ENCODE data around the gene SPACA5.
"Not testable (repeated sequence)": the region's sequence is repeated elsewhere in the genome, so short reads cannot be mapped to it uniquely, and the experiment has no call there.

Gene SPACA5

DNA sequence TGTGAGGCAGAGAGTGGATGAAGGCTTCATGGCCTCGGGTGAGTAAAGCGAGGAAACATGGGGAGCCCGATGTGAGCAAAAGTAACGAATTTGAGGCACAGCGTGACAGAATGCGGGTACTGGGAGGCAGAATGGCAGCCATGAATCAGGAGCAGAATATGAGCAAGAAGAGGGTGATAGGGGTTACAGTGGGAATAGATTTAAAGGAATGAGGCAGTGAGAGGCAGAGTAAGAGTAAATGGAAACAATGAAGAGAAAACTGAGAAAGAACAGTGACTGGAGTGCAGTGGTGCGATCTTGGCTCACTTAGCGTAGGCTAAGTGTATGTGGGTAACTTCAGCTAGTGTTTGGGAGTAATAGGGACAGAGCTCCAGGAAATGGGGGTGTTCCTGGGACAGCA lies at the start of gene SPACA5:
Gene SPACA5 (plus strand): TSS at position 301 of the 400 bp plus-strand sequence. CDS start 815 bp downstream, outside the sequence.
- H3K9ac ChIP-seq (ENCODE audit: low read depth in 1 of 2, low read length in 2 of 2); H3K27me3 ChIP-seq (ENCODE audit: control insufficient read depth in 1 of 2, insufficient read depth in 2 of 2, low read length in 2 of 2); H3K4me1 ChIP-seq (ENCODE audit: control insufficient read depth in 1 of 2, insufficient read depth in 2 of 2, low read length in 2 of 2); H3K9me3 ChIP-seq (ENCODE audit: control insufficient read depth in 1 of 2, low read length in 2 of 2); H3K27ac ChIP-seq (ENCODE audit: low read depth, low read length); H3K36me3 ChIP-seq (ENCODE audit: control insufficient read depth in 1 of 2, insufficient read depth in 2 of 2, low read length in 2 of 2); H3K4me3 ChIP-seq (ENCODE audit: low read depth in 1 of 2, low read length in 2 of 2): not testable (repeated sequence)

DNA sequence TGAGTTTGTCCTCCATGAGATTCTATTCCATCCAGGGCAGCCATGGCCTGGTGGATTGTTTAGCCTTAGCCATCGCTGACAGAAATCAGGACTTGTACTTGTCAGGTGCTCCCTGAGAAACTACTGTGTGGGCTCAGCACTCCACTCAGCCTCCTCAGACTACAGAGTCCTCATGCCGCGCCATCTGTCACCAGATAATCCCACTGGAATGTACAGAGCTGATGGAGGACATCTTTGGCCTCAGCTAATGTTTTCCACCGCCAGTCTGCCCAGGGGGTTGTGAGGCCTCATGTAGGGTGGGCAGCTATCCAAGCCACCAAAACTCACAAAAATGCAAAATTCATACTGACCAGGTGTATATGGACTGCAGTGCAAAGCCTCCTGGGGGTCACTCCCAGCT lies 48.6 kb upstream of the SPACA5 start:
- H3K4me1 ChIP-seq (ENCODE audit: control insufficient read depth in 1 of 2, insufficient read depth in 2 of 2, low read length in 2 of 2); H3K27me3 ChIP-seq (ENCODE audit: control insufficient read depth in 1 of 2, insufficient read depth in 2 of 2, low read length in 2 of 2); H3K4me3 ChIP-seq (ENCODE audit: low read depth in 1 of 2, low read length in 2 of 2); H3K36me3 ChIP-seq (ENCODE audit: control insufficient read depth in 1 of 2, insufficient read depth in 2 of 2, low read length in 2 of 2); H3K9ac ChIP-seq (ENCODE audit: low read depth in 1 of 2, low read length in 2 of 2); H3K27ac ChIP-seq (ENCODE audit: low read depth, low read length); H3K9me3 ChIP-seq (ENCODE audit: control insufficient read depth in 1 of 2, low read length in 2 of 2): not testable (repeated sequence)

DNA sequence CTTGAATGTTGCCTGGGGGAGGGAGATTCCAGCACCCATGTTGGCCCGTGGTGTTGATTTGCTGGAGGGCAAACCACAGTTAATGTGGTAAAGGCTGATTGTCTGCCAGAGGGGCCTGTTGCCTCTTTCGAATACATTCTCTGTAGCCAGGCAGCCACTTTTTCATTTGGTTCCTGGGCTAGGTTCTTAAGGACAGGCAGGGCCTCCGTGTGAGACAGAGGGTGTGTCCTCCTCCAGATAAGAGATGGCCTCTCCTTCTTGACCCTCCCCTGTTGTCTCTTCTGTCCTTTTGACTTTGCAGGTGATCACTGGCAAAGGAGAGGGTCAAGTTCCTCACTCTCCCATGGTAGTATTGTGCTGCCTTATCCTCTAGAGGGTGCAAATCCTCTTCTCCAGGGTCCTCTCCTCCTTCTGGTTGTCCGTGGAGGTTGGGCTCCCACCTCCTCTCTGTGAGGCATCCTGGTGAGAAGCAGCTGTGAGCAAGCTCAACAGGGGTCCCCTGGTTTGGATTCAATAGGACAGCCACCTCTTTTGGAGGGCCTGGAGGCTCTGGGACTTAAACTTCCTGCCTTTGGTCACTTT lies 47.9 kb upstream of the SPACA5 start:
- Histone ChIP-seq H3K9ac (ENCODE audit: low read depth in 1 of 2, low read length in 2 of 2) (no peak overlapping the region), H3K4me3 (ENCODE audit: low read depth in 1 of 2, low read length in 2 of 2) (no peak overlapping the region), H3K4me1 (ENCODE audit: control insufficient read depth in 1 of 2, insufficient read depth in 2 of 2, low read length in 2 of 2) (no peaks in the 10 kb centered on the region), H3K36me3 (ENCODE audit: control insufficient read depth in 1 of 2, insufficient read depth in 2 of 2, low read length in 2 of 2) (no peaks in the 10 kb centered on the region), H3K27me3 (ENCODE audit: control insufficient read depth in 1 of 2, insufficient read depth in 2 of 2, low read length in 2 of 2) (no peaks in the 10 kb centered on the region), H3K27ac (ENCODE audit: low read depth, low read length) (no peak overlapping the region), H3K9me3 (ENCODE audit: control insufficient read depth in 1 of 2, low read length in 2 of 2) (no peaks in the 10 kb centered on the region)

DNA sequence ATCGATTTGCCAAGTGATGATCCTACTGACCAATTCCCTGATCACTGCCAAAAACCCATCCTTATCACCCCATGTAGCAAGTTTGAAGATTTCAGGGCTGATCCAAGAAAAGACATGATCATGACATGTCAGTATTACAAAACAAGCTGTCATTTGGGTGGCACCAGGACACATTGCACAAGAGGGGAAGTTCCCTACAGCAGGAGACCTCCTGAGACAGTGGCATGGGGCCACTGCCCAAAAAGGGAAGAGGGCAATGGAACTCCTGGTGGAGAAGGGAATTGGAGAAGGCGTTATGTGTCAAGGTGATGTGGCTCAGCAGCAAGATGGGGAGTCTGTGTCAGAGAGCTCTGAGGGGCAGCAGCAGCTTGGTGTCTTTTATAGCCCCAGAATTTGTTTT lies 46.4 kb upstream of the SPACA5 start:
- Histone ChIP-seq H3K27me3 (ENCODE audit: control insufficient read depth in 1 of 2, insufficient read depth in 2 of 2, low read length in 2 of 2) (no peaks in the 10 kb centered on the region), H3K4me3 (ENCODE audit: low read depth in 1 of 2, low read length in 2 of 2) (no peak overlapping the region), H3K9ac (ENCODE audit: low read depth in 1 of 2, low read length in 2 of 2) (no peak overlapping the region), H3K4me1 (ENCODE audit: control insufficient read depth in 1 of 2, insufficient read depth in 2 of 2, low read length in 2 of 2) (no peaks in the 10 kb centered on the region), H3K9me3 (ENCODE audit: control insufficient read depth in 1 of 2, low read length in 2 of 2) (no peaks in the 10 kb centered on the region), H3K27ac (ENCODE audit: low read depth, low read length) (no peak overlapping the region), H3K36me3 (ENCODE audit: control insufficient read depth in 1 of 2, insufficient read depth in 2 of 2, low read length in 2 of 2) (no peaks in the 10 kb centered on the region)

DNA sequence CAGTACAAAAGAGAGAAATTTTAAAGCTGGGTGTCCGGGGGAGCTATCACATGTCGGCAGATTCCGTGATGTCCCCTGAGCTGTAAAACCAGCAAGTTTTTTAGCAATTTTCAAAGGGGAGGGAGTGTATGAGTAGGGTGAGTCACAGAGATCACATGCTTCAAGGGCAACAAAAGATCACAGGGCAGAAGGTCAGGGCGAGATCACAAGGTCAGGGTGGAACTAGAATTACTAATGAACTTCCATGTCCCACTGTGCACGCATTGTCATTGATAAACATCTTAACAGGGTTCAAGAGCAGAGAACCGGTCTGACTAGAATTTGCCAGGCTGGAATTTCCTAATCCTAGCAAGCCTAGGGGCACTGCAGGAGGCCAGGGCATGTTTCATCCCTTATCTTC lies 45.0 kb upstream of the SPACA5 start:
- H3K9me3 ChIP-seq (ENCODE audit: control insufficient read depth in 1 of 2, low read length in 2 of 2); H3K27me3 ChIP-seq (ENCODE audit: control insufficient read depth in 1 of 2, insufficient read depth in 2 of 2, low read length in 2 of 2); H3K27ac ChIP-seq (ENCODE audit: low read depth, low read length); H3K9ac ChIP-seq (ENCODE audit: low read depth in 1 of 2, low read length in 2 of 2); H3K4me3 ChIP-seq (ENCODE audit: low read depth in 1 of 2, low read length in 2 of 2); H3K36me3 ChIP-seq (ENCODE audit: control insufficient read depth in 1 of 2, insufficient read depth in 2 of 2, low read length in 2 of 2); H3K4me1 ChIP-seq (ENCODE audit: control insufficient read depth in 1 of 2, insufficient read depth in 2 of 2, low read length in 2 of 2): not testable (repeated sequence)

DNA sequence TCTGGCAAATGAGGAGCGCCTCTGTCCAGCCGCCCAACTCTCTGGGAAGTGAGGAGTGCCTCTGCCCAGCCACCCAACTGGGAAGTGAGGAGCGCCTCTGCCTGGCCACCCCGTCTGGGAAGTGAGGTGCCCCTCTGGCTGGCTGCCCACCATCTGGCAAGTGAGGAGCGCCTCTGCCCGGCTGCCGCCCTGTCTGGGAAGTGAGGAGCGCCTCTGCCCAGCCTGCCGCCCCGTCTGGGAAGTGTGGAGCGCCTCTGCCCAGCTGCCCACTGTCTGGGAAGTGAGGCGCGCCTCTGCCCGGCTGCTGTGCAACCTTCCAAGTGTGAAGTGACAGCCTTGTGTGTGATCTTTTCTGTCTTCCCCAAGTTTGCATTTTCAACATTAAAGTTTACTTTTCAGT lies 41.3 kb upstream of the SPACA5 start:
- not testable (repeated sequence) for H3K27me3 ChIP-seq (ENCODE audit: control insufficient read depth in 1 of 2, insufficient read depth in 2 of 2, low read length in 2 of 2); H3K36me3 ChIP-seq (ENCODE audit: control insufficient read depth in 1 of 2, insufficient read depth in 2 of 2, low read length in 2 of 2); H3K9ac ChIP-seq (ENCODE audit: low read depth in 1 of 2, low read length in 2 of 2); H3K4me1 ChIP-seq (ENCODE audit: control insufficient read depth in 1 of 2, insufficient read depth in 2 of 2, low read length in 2 of 2); H3K9me3 ChIP-seq (ENCODE audit: control insufficient read depth in 1 of 2, low read length in 2 of 2); H3K27ac ChIP-seq (ENCODE audit: low read depth, low read length); H3K4me3 ChIP-seq (ENCODE audit: low read depth in 1 of 2, low read length in 2 of 2)

DNA sequence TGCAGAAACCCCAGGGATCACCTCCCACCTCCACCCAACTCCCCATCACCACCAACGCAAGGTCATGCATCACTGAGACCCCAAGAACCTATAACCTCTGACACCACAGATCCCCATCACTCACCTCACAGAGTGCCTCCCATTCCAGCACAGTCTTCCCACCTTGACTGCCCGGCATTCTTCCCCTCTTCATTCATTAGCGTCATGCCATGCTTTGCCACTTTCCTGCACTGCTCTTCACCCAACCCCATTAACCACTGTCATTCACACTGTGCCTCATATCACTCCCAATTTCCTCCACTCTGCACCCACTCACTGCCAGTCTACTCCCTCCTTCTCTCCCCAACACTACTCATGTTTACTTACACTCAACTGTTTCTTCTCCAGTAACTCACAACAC lies 33.6 kb upstream of the SPACA5 start:
- H3K27me3 ChIP-seq (ENCODE audit: control insufficient read depth in 1 of 2, insufficient read depth in 2 of 2, low read length in 2 of 2): no peaks in the 10 kb centered on the region
- peaks cover 33 to 51% of the 10 kb centered on the region in 2 donors for H3K9me3 ChIP-seq (ENCODE audit: control insufficient read depth in 1 of 2, low read length in 2 of 2)
- H3K27ac ChIP-seq (ENCODE audit: low read depth, low read length): no peak overlapping the region
- H3K36me3 ChIP-seq (ENCODE audit: control insufficient read depth in 1 of 2, insufficient read depth in 2 of 2, low read length in 2 of 2): peaks cover 14 to 17% of the 10 kb centered on the region in 2 donors
- no peak overlapping the region for H3K4me3 ChIP-seq (ENCODE audit: low read depth in 1 of 2, low read length in 2 of 2)
- H3K9ac ChIP-seq (ENCODE audit: low read depth in 1 of 2, low read length in 2 of 2): no peak overlapping the region
- H3K4me1 ChIP-seq (ENCODE audit: control insufficient read depth in 1 of 2, insufficient read depth in 2 of 2, low read length in 2 of 2): no peaks in the 10 kb centered on the region

DNA sequence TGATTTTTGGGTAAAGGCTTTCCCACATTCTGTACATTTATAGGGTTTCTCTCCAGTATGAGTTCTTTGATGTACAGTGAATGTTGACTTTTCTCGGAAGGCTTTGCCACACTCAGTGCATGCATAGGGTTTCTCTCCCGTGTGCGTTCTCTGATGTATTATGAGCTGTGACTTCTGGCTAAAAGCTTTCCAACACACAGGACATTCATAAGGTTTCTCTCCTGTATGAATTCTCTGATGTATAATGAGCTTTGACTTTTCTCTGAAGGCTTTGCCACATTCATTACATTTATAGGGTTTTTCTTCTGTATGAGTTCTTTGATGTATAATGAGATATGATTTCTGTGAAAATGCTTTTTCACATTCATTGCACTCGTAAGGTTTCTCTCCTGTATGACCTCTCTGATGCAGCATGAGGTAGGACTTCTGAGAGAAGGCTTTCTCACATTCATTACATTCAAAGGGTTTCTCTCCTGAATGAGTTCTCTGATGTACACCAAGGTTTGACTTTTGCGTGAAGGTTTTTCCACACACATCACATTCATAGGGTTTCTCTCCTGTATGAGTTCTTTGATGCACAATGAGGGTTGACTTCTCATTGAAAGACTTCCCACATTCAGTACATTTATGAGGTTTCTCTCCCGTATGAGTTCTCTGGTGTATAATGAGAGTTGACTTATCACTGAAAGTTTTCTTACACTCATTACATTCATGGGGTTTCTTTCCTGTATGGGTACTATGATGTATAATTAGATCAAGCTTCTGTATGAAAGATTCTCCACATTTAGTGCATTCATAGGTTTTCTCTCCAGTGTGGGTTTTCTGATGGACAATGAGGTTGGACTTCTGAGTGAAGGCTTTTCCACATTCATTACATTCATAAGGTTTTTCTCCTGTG lies 30.3 kb upstream of the SPACA5 start:
- Histone ChIP-seq H3K9ac (ENCODE audit: low read depth in 1 of 2, low read length in 2 of 2) (no peak overlapping the region), H3K36me3 (ENCODE audit: control insufficient read depth in 1 of 2, insufficient read depth in 2 of 2, low read length in 2 of 2) (peaks cover 24 to 40% of the 10 kb centered on the region in 2 donors), H3K27ac (ENCODE audit: low read depth, low read length) (no peak overlapping the region), H3K4me1 (ENCODE audit: control insufficient read depth in 1 of 2, insufficient read depth in 2 of 2, low read length in 2 of 2) (no peaks in the 10 kb centered on the region), H3K27me3 (ENCODE audit: control insufficient read depth in 1 of 2, insufficient read depth in 2 of 2, low read length in 2 of 2) (no peaks in the 10 kb centered on the region), H3K9me3 (ENCODE audit: control insufficient read depth in 1 of 2, low read length in 2 of 2) (peaks cover 33 to 57% of the 10 kb centered on the region in 2 donors), H3K4me3 (ENCODE audit: low read depth in 1 of 2, low read length in 2 of 2) (no peak overlapping the region)

DNA sequence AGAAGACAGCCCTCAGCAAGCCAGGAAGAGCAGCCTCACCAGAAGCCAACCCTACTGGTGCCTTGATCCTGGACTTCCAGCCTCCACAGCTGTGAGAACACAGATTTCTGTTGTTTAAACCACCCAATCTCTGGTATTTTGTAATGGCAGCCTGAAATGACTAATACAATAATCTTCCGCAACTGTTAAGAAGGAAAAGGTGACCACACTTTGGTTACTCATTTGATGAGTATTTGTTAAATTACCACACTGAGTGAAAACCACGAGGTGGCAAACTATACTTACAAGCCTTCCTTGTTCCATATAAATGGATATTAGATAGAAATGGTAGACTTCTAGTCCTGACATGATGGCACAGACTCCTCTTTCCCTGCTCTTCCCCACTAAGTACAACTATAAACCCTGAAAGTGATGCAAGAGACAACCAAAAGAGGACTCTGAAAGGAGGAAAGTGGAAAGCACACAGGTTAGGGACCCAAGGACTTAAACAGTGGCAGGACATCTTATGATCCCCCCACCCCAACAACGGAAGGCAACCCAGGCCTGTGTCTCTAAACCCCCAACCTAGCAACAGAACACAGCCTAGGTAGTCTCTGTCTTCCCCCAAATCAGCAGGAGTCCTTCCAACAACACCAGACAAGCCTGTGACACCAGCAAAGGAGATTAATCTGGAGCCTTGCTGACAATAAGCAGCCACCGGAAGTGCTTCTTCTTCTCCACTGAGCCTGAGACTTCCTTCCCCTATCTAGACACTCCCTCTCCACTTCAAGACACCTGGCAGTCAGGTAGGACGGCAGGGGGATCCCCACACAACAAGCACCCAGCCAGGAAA lies 15.3 kb upstream of the SPACA5 start:
- H3K36me3 ChIP-seq (ENCODE audit: control insufficient read depth in 1 of 2, insufficient read depth in 2 of 2, low read length in 2 of 2): peaks cover 11 to 25% of the 10 kb centered on the region in 2 donors
- H3K27me3 ChIP-seq (ENCODE audit: control insufficient read depth in 1 of 2, insufficient read depth in 2 of 2, low read length in 2 of 2): no peaks in the 10 kb centered on the region
- peaks cover 0 to 1% of the 10 kb centered on the region in 2 donors for H3K9me3 ChIP-seq (ENCODE audit: control insufficient read depth in 1 of 2, low read length in 2 of 2)
- no peaks in the 10 kb centered on the region for H3K4me1 ChIP-seq (ENCODE audit: control insufficient read depth in 1 of 2, insufficient read depth in 2 of 2, low read length in 2 of 2)
- H3K9ac ChIP-seq (ENCODE audit: low read depth in 1 of 2, low read length in 2 of 2): no peak overlapping the region
- no peak overlapping the region for H3K4me3 ChIP-seq (ENCODE audit: low read depth in 1 of 2, low read length in 2 of 2)
- H3K27ac ChIP-seq (ENCODE audit: low read depth, low read length): no peak overlapping the region

DNA sequence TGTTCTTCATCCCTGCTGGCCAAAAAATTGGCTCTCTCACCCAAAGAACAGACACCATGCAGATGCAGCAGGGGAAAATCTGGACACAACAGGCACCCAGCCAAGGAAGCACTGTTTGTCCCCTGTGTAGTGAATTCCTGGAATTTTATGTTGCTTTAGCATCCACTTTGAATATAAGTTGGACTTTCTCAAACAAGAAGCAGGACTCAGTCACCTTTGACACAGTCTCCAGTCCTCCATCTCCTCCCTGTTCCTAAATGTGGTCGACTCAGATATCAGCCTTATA lies 14.8 kb upstream of the SPACA5 start:
- Histone ChIP-seq H3K36me3 (ENCODE audit: control insufficient read depth in 1 of 2, insufficient read depth in 2 of 2, low read length in 2 of 2) (peaks cover 16 to 27% of the 10 kb centered on the region in 2 donors), H3K27ac (ENCODE audit: low read depth, low read length) (no peak overlapping the region), H3K27me3 (ENCODE audit: control insufficient read depth in 1 of 2, insufficient read depth in 2 of 2, low read length in 2 of 2) (no peaks in the 10 kb centered on the region), H3K4me1 (ENCODE audit: control insufficient read depth in 1 of 2, insufficient read depth in 2 of 2, low read length in 2 of 2) (no peaks in the 10 kb centered on the region), H3K9me3 (ENCODE audit: control insufficient read depth in 1 of 2, low read length in 2 of 2) (no peaks in the 10 kb centered on the region), H3K4me3 (ENCODE audit: low read depth in 1 of 2, low read length in 2 of 2) (no peak overlapping the region), H3K9ac (ENCODE audit: low read depth in 1 of 2, low read length in 2 of 2) (no peak overlapping the region)
